Fibroblast of mammary gland (primary cell): Measurements from ENCODE around the gene ELK4.

Experiments
- DNase-seq: peaks from one replicate; pipeline ENCODE4 v3.0.0-alpha.2; 2010; ENCODE audit warnings: low read depth
- H3K4me3 ChIP-seq: 2 replicates; pipeline ENCODE4 v1.5.1; 2011; ENCODE audit warnings: low read depth, mild to moderate bottlenecking, low read length, moderate library complexity; ENCODE audit not compliant: control insufficient read depth
- CTCF ChIP-seq: conservative IDR thresholded peaks from 2 replicates; pipeline ENCODE4 v1.5.1; 2011; ENCODE audit warnings: low read depth, low read length, inconsistent platforms; ENCODE audit not compliant: control insufficient read depth, insufficient read depth

ELK4 gene

DNA sequence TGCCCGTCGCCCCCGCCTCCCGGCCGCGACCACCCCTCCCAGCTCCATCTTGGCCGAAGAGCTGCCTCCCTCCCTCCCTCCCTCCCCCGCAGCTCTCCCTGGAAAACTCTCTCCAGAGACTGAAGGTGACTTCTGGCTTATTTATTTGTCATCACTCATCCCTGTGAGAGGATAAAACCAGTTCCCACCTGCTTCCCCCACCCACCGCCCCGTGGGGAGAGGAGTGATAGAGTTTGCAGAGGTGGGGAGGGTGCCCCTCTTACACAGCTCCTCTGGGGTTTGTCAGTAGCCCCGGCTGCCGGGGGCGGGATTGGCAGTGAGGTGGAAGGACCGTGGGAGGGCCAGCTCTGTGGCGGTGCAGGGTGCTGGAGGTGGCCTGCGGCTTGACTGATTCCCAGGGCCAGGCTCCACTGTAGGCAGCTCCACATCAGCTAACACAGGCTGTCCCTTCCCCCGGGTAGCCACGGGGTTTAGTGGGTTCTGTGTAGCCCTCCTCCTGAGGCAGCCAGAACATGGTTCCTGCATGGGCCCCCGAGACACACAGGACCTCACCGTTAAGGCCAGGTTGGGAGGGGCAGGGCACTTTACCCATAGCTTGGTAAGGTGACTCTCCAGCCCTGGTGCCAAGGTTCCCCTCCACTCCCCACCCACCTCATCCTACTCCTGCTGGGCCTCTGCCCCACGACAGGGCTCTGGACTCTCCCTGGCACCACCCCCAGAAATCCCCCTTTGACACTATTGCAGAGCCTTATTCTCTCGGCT is 62.2 kb downstream of the ELK4 start:
- DNase-seq: no peak
- TF ChIP-seq CTCF: no peak

DNA sequence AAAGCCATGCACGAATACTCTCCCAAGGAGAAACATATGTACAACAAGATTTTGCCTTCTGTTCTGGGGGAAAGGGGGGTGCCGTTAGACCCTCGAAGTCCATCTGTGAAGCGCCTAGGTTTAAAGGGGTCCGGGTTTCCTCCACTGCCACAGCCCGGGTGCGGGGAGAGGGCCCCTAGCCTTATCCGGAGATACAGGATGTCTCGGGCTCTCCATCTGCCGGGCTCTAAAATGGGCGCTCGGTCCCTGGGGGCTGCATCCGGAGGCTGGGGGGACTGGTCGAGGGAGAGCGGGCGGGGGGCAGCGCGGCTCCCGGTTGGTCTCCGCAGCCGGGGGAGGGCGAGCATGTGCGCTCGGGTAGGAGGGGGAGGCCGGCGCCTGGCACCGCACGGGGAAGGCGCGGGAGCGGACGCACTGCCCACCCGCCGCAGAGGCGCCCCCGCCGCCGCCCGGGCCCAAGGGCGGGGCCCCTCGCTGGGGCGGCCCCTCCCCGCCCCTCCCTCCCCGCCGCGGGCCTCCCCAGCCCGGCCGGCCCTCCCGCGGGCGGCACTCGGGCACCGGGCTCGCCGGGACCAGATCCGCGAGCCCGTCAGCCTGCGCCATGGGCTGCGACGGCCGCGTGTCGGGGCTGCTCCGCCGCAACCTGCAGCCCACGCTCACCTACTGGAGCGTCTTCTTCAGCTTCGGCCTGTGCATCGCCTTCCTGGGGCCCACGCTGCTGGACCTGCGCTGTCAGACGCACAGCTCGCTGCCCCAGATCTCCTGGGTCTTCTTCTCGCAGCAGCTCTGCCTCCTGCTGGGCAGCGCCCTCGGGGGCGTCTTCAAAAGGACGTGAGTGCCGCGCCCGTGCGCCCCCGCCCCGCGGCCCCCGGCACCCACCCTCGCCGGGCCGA is 63.1 kb downstream of the ELK4 start:
- no peak for DNase-seq

More for the DNA sequence above, 62.2 kb downstream of the ELK4 start:
- H3K4me3 ChIP-seq: no peak overlapping the region

DNA sequence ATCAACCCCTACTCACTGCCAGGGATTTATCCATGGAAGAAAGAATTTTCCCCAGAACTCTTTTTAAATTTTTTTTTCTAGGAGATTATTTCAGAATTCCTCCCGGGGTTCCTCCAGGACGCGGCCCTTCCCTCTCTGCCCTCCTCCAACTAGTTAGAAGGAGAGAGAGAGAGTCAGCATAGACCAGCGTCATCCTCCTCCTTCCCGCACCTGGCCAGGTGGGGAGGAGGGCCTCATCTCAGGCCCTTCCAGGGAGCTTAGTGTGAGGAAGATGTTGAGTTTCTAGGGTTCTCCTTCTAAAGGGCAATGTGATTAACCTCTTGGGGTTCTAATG is 63.7 kb downstream of the ELK4 start:
- no peak overlapping the region for H3K4me3 ChIP-seq
- no peak for TF ChIP-seq CTCF
- DNase-seq: no peak

More for the DNA sequence above, 63.1 kb downstream of the ELK4 start:
- TF ChIP-seq CTCF: no peak
- no peak overlapping the region for H3K4me3 ChIP-seq

DNA sequence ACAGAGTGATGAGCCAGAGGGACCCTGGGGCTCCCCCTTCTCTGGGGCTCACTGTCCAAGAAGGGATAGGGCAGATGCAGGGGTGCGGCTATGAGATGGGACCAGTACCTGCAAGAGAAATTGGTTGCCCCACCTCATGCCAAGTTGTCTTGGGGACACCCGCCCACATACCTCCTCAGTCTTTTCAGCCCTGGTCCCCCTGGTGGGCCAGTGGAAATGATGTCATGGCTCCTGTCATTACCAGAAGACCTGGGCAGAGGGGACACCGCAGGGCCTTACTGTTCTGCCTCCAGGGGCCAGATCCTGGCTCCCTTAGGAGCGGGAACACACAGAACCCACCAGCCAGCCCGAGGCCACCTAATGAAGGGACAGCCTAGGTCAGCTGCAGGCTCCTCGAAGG is 64.1 kb downstream of the ELK4 start:
- H3K4me3 ChIP-seq: no peak overlapping the region
- DNase-seq: no peak
- TF ChIP-seq CTCF: no peak

GRCh38 chr1:205565799-205566198 is 66.0 kb downstream of the ELK4 start:
- H3K4me3 ChIP-seq: no peak overlapping the region
- no peak for DNase-seq
- TF ChIP-seq CTCF: no peak

DNA sequence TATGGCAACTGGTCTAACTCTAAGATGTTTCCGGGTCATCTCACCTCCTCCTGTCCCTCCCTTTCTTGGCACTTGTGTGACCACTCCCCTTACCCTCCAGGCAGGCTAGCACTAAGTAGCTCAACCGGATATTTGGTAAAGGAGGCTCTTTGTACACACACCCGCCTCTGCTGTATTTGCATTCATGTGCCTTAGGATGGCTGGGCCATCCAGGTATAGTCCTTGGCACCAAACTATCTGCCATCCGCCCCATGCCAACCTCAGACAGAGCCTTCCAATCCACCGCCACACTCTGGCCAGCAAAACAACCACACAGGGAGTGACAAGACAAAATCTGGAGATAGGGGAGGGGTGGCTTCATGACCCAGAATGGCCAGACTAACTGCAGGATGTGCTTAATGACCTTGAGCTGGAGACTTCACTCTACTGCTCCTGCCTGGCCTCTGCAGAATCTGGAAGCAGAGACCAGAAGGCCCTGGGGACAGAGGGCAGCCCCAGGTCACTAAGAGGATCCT is 67.8 kb downstream of the ELK4 start:
- H3K4me3 ChIP-seq: no peak overlapping the region
- no peak for TF ChIP-seq CTCF
- no peak for DNase-seq
